Esophagus muscularis mucosa (tissue), 4 donors: ENCODE data around the gene PROZ. TPM values are rescaled to one million over a fixed set of nuclear protein-coding genes. Genes with fewer than 3 reads are reported as not detected.

Source experiments
- DNase-seq: peaks from one replicate; pipeline ENCODE4 v3.0.0-alpha.2; 2017; ENCODE audit errors: extremely low spot score
- H3K27ac ChIP-seq, 4 donors: fragments of 200-600 bp; sonication (generic); replicated peaks in 1 of 4; 1 replicate in 3 of 4; 2 replicates in 1 of 4; pipeline ENCODE4 v1.5.1; 2016 to 2019; ENCODE audit warnings: mild to moderate bottlenecking in 1 of 4
- H3K27me3 ChIP-seq, 4 donors: fragments of 200-600 bp; sonication (generic); one replicate each; pipeline versions ENCODE4 v1.5.1 to v1.6.0; 2016 to 2019
- H3K36me3 ChIP-seq, 4 donors: fragments of 200-600 bp; sonication (generic); one replicate each; pipeline ENCODE4 v1.5.1; 2016 to 2019
- H3K4me1 ChIP-seq, 4 donors: fragments of 200-600 bp; sonication (generic); one replicate each; pipeline ENCODE4 v1.5.1; 2016 to 2019
- H3K4me3 ChIP-seq, 4 donors: fragments of 200-600 bp; sonication (generic); 1 replicate in 2 of 4; 2 replicates in 2 of 4; pipeline ENCODE4 v1.5.1; 2016 to 2019; ENCODE audit warnings: mild to moderate bottlenecking in 4 of 4, moderate library complexity in 1 of 4
- H3K9me3 ChIP-seq, 4 donors: fragments of 200-600 bp; sonication (generic); 1 replicate in 3 of 4; 2 replicates in 1 of 4; pipeline ENCODE4 v1.5.1; 2016 to 2019
- EP300 ChIP-seq: sonication (generic); formaldehyde crosslinking; IDR thresholded peaks from one replicate; pipeline ENCODE4 v1.6.1; 2017; ENCODE audit warnings: antibody characterized with exemption
- POLR2A ChIP-seq: fragments of 450-650 bp; IDR thresholded peaks from one replicate; pipeline ENCODE4 v1.6.1; 2017; ENCODE audit warnings: antibody characterized with exemption, moderate library complexity, mild to moderate bottlenecking, low read depth
- POLR2AphosphoS5 ChIP-seq, 2 donors: sonication (generic); formaldehyde crosslinking; IDR thresholded peaks; one replicate each; pipeline ENCODE4 v1.6.1; 2017; ENCODE audit warnings: antibody characterized with exemption in 2 of 2
- WGBS: methylation state at CpG from one replicate; pipeline ENCODE4 v1.1.5; 2018; 5-methylcytosine and 5-hydroxymethylcytosine counted together
- intact Hi-C: fragments of 100-400 bp; cut with DNase I; formaldehyde crosslinking; loops from one replicate; pipeline ENCODE4 v1.15.1; 2023
- total RNA-seq, 4 donors: library from RNA; depleted of rRNA; stranded (reverse); fragments of >200 nt; gene quantifications; one replicate each; pipeline versions ENCODE4 v1.1.0 to v1.2.1, GENCODE V29; 2016
- TF ChIP-seq, protein P1 (sequence below), 3 experiments: fragments of 200-600 bp in 2 of 3; fragments of 450-650 bp in 1 of 3; sonication (generic) in 2 of 3; IDR thresholded peaks; one replicate each; pipeline ENCODE4 v1.5.1; 2017 to 2019; ENCODE audit warnings: antibody characterized with exemption in 3 of 3, mild to moderate bottlenecking in 2 of 3, moderate library complexity in 1 of 3

PROZ gene
- total RNA-seq, 4 donors from 2014 or later = not detected

DNA sequence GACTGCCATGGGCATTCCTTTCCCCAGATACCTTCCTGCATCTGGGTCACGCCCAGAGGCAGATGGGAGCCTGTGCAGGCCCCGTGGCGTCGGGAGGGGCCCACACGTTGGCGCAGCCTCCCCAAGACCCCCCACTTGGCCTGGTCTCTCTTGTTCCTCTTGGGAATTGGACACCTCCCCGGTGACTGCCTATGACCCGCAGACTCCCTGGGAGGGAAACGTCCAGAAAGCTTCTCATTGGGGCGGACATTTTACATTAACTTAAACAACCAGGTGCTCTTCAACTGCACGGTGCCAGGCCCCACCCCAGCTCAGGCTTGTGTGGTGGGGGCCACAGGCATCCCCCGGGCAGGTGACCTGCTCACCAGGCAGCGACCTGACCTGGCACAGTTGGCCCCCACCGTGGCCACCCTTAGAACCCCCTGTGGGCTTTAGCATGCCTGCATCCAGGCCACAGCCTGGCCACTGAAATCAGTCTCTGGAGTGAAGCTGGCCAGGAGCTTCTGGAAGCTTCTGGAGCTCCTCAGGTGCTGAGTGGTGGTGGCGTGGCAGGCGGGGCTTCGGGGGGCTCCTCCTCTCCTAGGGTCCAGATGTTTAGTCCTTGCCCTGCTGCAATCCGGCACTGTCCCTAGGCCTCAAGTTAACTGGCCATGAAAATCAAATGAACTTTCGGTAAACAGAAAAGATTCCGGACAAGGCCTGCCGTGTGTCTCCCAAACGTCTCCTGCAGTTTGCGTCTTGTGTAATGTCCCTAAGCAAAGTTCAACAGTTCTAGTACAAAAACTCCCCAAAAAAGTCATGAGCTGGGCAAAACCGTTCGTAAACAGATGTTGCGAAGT is 8.5 kb upstream of the PROZ start:
- peaks cover 18 to 25% (median 22%) of the 10 kb centered on the region in 4 donors for H3K4me1 ChIP-seq
- DNase-seq = no peak
- TF ChIP-seq POLR2A (no peak), POLR2AphosphoS5 (IDR thresholded peaks at IDR 0.05) (no peak), EP300 (no peak)
- TF ChIP-seq, protein P1, sequence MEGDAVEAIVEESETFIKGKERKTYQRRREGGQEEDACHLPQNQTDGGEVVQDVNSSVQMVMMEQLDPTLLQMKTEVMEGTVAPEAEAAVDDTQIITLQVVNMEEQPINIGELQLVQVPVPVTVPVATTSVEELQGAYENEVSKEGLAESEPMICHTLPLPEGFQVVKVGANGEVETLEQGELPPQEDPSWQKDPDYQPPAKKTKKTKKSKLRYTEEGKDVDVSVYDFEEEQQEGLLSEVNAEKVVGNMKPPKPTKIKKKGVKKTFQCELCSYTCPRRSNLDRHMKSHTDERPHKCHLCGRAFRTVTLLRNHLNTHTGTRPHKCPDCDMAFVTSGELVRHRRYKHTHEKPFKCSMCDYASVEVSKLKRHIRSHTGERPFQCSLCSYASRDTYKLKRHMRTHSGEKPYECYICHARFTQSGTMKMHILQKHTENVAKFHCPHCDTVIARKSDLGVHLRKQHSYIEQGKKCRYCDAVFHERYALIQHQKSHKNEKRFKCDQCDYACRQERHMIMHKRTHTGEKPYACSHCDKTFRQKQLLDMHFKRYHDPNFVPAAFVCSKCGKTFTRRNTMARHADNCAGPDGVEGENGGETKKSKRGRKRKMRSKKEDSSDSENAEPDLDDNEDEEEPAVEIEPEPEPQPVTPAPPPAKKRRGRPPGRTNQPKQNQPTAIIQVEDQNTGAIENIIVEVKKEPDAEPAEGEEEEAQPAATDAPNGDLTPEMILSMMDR (IDR thresholded peaks at IDR 0.05) = no peak
- no peaks in the 10 kb centered on the region for H3K36me3 ChIP-seq
- no peaks in the 10 kb centered on the region for H3K9me3 ChIP-seq
- no peak overlapping the region for H3K4me3 ChIP-seq
- no peaks in the 10 kb centered on the region for H3K27me3 ChIP-seq
- no peak overlapping the region for H3K27ac ChIP-seq
- 91% methylated on average over 18 of the region's 26 CpGs for WGBS
- intact Hi-C loops = loop anchor here (5.0 to 10.0 kb wide), 3 partner anchors 113 to 335 kb away; partner anchors contain the start of gene GRTP1

DNA sequence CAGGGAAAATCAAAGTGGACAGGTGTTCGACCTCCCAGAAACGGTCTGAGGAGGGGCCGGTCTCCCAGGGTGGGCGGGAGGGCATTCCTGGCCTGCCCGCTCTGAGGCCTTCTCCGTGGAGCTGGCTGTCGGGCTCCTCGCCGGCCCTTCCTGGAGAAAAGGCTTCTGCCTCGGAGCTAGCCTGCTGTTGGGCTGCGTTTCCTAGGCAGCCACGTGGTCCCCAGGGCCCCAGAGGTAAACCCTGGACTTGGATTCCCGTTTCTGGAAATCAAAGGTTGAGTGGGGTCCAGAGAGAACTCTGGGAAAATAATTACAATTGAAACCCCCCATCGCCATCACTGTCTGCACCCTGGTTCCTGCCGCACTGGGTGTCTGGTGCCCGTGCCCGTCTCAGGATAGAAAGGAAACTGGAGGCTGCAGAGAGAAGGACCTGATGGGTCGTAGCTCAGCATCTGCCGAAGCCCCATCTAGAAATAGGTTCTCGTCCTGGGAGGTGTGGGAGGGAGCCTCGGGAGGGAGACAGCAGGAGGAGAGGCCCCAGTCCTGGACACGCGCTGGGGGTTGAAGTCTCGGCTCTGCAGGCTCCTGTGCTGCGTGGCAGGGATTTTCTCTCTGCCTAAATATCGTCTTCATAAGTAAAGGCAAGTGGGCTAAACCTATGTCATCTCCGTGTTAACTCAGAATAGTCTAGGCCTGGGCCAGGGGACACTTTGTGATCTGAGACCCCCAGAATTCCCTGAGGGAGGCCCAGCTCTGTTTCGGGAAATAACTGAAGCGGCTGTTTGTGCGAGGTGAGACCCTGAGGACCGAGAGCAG is 7.7 kb upstream of the PROZ start:
- TF ChIP-seq, protein P1 (IDR thresholded peaks at IDR 0.05) = no peak
- TF ChIP-seq EP300 = no peak
- TF ChIP-seq POLR2A = no peak
- TF ChIP-seq POLR2AphosphoS5 (IDR thresholded peaks at IDR 0.05) = no peak
- intact Hi-C loops = loop anchor here (5.0 to 10.0 kb wide), 3 partner anchors 113 to 334 kb away; partner anchors contain the start of gene GRTP1
- 91% methylated on average over 31 of the region's 31 CpGs for WGBS

DNA sequence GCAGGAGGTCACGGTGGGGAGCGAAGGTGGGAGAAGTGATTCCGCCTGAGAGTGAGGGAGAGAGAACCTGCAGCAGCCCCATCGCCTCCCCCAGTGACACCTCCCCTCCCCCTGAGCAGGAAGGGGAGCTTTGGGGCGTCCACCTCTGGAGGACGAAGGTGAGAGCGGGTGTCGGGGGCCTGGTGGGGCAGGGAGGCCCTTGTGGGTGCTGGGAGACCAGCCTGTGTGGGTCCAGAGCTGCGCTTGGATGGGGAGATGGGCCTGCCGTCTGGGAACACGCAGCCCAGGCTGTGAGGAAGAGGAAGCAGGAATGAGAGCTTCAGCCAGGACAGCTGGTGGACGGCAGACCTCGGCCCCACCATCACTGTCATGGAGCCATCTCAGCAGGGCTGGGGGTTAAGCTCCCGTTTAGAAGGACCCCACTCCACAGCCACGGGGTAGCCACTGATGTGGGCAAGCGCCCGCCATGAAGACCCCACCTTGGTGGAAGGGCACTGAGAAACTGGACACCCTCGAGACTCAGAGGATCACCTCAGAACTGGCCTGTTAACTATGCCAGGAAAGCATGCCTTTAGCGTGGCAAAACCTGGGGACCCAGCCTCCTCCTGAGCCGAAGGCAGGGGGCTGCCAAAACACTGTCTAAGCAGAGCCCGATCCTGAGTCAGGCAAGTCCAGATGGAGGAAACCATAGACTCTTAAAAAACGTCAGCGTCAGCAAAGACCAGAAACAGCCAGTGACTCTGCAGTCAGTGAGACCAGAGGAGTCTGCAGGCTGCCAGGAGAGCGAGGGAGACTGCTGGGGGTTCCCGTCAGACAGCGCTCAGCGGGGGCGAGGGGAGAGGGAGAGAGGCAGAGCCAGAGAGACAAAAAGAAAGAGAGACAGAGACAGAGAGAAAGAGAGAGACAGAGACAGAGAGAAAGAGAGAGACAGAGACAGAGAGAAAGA is 6.4 kb upstream of the PROZ start:
- 65% methylated on average over 21 of the region's 28 CpGs for WGBS
- H3K36me3 ChIP-seq = no peaks in the 10 kb centered on the region
- H3K9me3 ChIP-seq = no peaks in the 10 kb centered on the region
- H3K27ac ChIP-seq = no peak overlapping the region
- H3K27me3 ChIP-seq = no peaks in the 10 kb centered on the region
- intact Hi-C loops = loop anchor here (5.0 to 10.0 kb wide), 3 partner anchors 115 to 333 kb away; partner anchors contain the start of gene GRTP1
- peak overlapping the region in 2 of 4 donors; percentile 50 to 55 for H3K4me3 ChIP-seq
- DNase-seq = no peak
- no peak for TF ChIP-seq EP300
- TF ChIP-seq, protein P1 (IDR thresholded peaks at IDR 0.05) = no peak
- TF ChIP-seq POLR2A = no peak
- no peak for TF ChIP-seq POLR2AphosphoS5 (IDR thresholded peaks at IDR 0.05)
- peaks cover 18 to 25% (median 22%) of the 10 kb centered on the region in 4 donors for H3K4me1 ChIP-seq

More for the DNA sequence above, 7.7 kb upstream of the PROZ start:
- no peak overlapping the region for H3K27ac ChIP-seq
- no peak for DNase-seq
- no peaks in the 10 kb centered on the region for H3K27me3 ChIP-seq
- H3K4me1 ChIP-seq = peaks cover 18 to 25% (median 22%) of the 10 kb centered on the region in 4 donors
- H3K4me3 ChIP-seq = no peak overlapping the region
- H3K36me3 ChIP-seq = no peaks in the 10 kb centered on the region
- H3K9me3 ChIP-seq = no peaks in the 10 kb centered on the region

DNA sequence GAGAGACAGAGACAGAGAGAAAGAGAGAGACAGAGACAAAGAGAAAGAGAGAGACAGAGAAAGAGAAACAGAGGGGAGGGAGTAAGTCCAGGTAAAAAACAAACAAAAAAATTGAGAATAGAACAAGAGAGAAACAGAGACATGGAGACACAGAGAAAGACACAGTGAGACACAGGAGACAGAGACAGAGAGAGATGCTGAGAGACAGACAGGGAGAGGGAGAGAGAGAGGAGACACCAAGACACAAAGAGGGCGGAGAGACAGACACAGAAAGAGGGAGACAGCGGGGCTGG is 5.8 kb upstream of the PROZ start:
- intact Hi-C loops = loop anchor here (5.0 to 10.0 kb wide), 3 partner anchors 115 to 332 kb away; partner anchors contain the start of gene GRTP1
- TF ChIP-seq EP300 (no peak), POLR2A (no peak)
- DNase-seq = no peak
- Histone ChIP-seq H3K4me3 (peak overlapping the region; percentile 50 to 58 (median 52)), H3K4me1 (peaks cover 18 to 25% (median 22%) of the 10 kb centered on the region in 4 donors), H3K9me3 (no peaks in the 10 kb centered on the region), H3K36me3 (no peaks in the 10 kb centered on the region), H3K27me3 (no peaks in the 10 kb centered on the region), H3K27ac (peak overlapping the region in 1 of 4 donors; percentile 80)
- WGBS = 58% methylated on average over 2 of the region's 2 CpGs
